T1000 (cell line): ENCODE results near the gene C6orf47.

Experiments used
- DNase-seq: peaks from one replicate; lab custom pipeline; 2025; ENCODE audit warnings: mixed read lengths; lab: John Stamatoyannopoulos, UW

Gene C6orf47

GRCh38 chr6:31687860-31688693, 27.5 kb upstream of the C6orf47 start:
- DNase-seq: no peak

GRCh38 chr6:31687321-31687720, 26.7 kb upstream of the C6orf47 start:
- no peak for DNase-seq

DNA sequence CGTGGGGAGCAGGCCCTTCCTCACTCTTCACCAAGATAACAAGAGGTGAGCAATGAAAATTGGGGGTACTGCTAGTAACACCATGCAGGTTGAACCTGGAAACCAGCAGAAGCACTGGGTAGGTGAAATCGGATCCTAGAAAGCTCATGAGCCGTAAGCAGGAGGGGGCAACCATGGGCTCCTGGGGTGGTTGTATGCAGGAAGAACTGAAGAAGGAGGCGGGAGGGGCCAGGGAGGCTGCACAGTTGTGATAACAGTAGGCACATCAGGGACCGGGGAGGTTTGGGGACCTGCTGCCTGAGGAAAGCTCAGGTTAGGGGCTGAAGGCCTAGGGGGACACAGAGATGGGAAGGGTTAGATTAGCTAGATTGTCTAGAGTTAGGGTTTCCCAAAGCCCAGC, 25.9 kb upstream of the C6orf47 start:
- DNase-seq: no peak

- no peak for DNase-seq
Observed at GRCh38 chr6:31683591-31683990, 23.0 kb upstream of the C6orf47 start.

- DNase-seq: no peak
Observed at GRCh38 chr6:31681135-31681671, 20.6 kb upstream of the C6orf47 start.

- DNase-seq: peak; percentile 78
Observed at GRCh38 chr6:31680226-31681134, 19.9 kb upstream of the C6orf47 start, which contains the start of gene LY6G5C. Gene LY6G5C, minus strand, starts transcription at chr6:31681067. Its CDS starts 694 bp downstream, at chr6:31680373.

GRCh38 chr6:31677955-31678354, 17.4 kb upstream of the C6orf47 start:
- no peak for DNase-seq

DNA sequence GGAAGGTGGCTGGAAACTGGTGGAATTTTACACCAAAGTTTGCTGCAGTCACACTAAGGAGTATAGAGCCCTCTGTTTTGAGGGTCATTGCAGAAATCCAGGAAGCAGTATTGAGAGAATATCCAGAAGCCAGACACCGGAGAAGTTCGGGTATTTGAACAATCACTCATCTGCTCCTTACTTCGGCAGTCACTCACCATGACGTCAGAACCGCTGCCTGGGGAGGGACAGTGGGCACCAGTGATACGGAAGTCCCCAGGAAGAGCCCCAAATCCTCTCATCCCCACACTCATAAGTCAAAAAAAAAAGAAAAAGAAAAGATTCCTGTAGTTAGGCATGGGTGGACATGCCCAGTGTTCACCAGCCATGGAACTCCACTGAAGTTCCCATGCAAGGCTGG, 16.3 kb upstream of the C6orf47 start:
- DNase-seq: no peak

DNA sequence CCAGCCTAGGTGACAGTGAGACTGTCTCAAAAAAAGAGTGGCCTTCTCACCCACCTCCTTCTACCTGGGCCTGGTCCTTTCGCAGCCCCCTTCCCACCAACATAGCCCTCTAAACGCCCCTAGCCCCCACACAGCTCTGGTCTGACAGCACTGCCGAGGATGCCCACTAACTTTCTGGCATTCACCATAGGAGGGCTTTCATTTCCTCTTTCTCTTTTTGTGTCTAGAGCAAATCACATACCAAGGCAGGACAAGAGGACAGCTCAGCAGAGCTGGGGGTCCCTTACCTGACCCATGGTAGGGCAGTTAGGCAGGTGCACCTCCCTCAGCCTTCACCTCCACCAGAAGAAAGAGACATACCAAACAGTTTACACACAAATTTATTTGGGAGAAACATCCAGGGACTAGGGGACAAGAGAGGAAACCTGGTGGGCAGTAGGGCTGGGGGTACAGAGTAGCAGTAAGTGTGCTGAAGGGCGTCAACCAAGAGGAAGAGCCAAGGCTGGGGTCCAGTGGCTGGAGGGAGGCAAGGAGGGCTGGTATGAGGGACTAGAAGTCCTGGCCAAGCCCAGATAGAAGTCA, 15.8 kb upstream of the C6orf47 start:
- no peak for DNase-seq

DNA sequence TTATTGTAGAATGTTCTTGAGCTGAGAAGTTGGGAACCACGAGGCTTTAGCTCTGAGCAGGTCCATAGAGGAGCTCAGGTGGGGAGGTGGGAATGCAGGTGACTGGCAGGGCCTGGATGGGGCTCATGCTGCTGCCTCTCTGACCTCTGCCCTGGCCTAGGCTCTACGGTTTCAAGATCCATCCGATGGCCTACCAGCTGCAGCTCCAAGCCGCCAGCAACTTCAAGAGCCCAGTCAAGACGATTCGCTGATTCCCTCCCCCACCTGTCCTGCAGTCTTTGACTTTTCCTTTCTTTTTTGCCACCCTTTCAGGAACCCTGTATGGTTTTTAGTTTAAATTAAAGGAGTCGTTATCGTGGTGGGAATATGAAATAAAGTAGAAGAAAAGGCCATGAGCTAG, 9.1 kb upstream of the C6orf47 start, which contains the start of gene LY6G5B:
TSS of gene LY6G5B (plus strand) at position 301 of the 400 bp plus-strand sequence. CDS start 975 bp downstream, outside the sequence.
- no peak for DNase-seq

DNA sequence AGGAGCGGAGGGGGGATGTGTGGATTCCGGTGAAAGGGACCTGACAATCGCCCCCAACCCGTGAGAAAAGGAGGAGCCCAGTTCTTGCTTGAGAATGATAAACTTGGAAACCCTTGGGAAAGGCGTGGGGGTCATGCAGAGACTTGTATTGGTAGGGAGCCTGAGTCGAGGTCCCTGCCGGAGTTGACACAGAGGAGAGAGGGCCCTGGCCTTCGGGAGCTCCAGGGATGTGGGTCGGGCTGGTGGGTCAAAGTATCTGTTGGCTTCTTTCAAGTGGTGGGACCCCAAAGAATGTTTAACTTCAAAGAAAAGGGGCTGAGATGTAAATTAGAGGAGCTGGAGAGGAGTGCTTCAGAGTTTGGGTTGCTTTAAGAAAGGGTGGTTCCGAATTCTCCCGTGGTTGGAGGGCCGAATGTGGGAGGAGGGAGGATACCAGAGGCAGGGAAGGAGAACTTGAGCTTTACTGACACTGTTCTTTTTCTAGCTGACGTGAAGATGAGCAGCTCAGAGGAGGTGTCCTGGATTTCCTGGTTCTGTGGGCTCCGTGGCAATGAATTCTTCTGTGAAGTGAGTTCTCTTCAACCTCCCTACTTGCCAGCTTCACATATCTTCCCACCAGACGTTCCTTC, 5.9 kb upstream of the C6orf47 start:
- DNase-seq: no peak

- DNase-seq: peak; percentile 94
Observed at GRCh38 chr6:31665501-31666336, 5.1 kb upstream of the C6orf47 start, which contains the start of gene CSNK2B. Gene CSNK2B, plus strand, starts transcription at chr6:31666080. Its CDS starts 752 bp downstream, at chr6:31666832.

- peak; percentile 59 for DNase-seq
Observed at GRCh38 chr6:31664790-31665500, 4.4 kb upstream of the C6orf47 start, which contains the start of gene GPANK1. Gene GPANK1, minus strand, starts transcription at chr6:31664997. Its CDS starts 519 bp downstream, at chr6:31664478.

GRCh38 chr6:31663961-31664789, 3.6 kb upstream of the C6orf47 start:
- DNase-seq: peak; percentile 28

GRCh38 chr6:31663126-31663960, 2.8 kb upstream of the C6orf47 start:
- DNase-seq: no peak

DNA sequence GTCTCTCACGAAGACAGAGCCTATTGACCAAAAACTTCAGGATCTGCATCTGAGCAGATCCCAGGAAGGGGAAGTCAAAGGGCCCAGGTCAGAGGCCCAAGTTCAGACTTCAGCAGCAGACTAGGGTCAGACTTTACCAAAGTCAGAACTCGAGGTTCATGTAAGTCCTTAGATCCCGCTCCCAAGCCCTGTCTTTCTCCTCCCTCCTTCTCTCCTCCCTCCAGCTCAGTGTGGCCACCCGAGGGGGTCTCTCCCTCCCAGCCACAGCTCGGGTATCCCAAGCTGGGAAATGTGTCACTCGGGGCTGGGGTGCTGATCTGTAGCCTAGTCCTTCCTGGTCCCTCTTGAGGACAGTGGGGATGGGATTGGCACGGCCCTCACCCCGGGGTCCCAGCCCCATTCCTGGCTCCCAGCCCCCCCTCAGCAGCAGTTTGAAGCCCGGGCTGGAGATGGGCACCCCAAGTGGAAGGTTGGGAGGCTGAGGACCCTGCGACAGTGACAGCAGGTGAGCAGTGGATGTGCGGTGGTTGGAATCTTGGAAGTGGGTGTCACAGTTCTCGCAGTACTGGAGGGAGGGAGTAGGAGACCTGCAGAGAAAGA, 1.6 kb upstream of the C6orf47 start:
- DNase-seq: no peak
